ENCODE data around the gene EZR.

DNA sequence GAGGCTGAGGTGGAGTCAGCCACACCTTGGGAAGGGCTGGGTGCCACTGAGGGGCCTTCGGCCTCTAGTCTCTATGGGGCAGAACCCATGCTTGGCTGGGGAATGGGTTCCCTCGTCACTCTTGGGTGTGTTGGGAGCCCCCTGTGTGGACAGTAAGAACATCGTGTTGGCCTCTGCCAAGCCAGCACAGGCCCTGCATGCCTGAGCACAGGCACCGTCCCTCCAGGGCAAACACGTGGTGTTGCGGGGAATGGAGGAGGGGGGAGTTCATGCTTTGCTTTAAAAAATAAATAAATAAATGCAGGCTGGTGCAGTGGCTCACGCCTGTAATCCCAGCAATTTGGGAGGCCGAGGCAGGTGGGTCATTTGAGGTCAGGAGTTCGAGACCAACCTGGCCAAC is 63.0 kb downstream of the EZR start:
- TF ChIP-seq, protein P1, sequence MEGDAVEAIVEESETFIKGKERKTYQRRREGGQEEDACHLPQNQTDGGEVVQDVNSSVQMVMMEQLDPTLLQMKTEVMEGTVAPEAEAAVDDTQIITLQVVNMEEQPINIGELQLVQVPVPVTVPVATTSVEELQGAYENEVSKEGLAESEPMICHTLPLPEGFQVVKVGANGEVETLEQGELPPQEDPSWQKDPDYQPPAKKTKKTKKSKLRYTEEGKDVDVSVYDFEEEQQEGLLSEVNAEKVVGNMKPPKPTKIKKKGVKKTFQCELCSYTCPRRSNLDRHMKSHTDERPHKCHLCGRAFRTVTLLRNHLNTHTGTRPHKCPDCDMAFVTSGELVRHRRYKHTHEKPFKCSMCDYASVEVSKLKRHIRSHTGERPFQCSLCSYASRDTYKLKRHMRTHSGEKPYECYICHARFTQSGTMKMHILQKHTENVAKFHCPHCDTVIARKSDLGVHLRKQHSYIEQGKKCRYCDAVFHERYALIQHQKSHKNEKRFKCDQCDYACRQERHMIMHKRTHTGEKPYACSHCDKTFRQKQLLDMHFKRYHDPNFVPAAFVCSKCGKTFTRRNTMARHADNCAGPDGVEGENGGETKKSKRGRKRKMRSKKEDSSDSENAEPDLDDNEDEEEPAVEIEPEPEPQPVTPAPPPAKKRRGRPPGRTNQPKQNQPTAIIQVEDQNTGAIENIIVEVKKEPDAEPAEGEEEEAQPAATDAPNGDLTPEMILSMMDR (optimal IDR thresholded peaks at IDR 0.05 in 1 of 3, IDR thresholded peaks at IDR 0.05 in 1 of 3, conservative IDR thresholded peaks at IDR 0.05 in 1 of 3; ENCODE audit: extremely low read depth in 1 of 3, insufficient read depth in 2 of 3, low read length in 3 of 3) = no peak
- no peak for TF ChIP-seq EZH2 (IDR thresholded peaks at IDR 0.05; ENCODE audit: low read length)
